ENCODE results near the gene ITPKA.

DNA sequence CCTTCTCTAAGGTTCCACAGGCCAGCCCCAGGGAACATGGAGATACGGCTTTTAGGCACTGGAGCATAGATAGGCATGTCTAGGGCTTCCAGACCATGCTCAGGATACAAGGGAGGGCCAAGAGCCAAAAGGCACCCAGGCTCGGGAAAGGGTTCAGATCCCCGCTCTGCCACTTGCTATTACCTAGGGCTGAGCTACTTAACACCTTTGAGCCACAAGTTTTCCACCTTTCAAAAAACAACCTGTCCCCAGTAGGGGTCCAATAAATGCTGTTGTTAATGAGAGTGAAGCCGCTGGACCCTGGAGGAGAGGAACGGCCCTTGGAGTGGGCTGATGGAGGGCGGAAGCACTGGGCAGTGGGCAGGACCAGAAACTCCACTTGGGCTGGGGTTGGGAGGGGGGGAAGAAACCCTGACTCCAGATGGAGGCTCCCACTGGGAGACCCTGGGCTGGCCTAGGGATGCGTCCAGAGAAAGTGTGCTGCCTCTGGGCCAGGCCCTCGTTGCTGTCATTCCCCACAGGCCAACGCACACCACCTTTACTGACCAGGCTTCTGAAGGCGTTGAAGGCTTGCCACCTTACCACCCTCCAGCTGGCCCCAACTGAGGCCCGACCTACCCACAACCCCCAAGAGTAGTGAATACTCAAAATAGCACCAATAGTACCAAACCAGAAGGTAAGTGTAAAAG, 8.6 kb upstream of the ITPKA start:
- TF ChIP-seq, protein P1, sequence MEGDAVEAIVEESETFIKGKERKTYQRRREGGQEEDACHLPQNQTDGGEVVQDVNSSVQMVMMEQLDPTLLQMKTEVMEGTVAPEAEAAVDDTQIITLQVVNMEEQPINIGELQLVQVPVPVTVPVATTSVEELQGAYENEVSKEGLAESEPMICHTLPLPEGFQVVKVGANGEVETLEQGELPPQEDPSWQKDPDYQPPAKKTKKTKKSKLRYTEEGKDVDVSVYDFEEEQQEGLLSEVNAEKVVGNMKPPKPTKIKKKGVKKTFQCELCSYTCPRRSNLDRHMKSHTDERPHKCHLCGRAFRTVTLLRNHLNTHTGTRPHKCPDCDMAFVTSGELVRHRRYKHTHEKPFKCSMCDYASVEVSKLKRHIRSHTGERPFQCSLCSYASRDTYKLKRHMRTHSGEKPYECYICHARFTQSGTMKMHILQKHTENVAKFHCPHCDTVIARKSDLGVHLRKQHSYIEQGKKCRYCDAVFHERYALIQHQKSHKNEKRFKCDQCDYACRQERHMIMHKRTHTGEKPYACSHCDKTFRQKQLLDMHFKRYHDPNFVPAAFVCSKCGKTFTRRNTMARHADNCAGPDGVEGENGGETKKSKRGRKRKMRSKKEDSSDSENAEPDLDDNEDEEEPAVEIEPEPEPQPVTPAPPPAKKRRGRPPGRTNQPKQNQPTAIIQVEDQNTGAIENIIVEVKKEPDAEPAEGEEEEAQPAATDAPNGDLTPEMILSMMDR (IDR thresholded peaks at IDR 0.05 in 4 of 5, conservative IDR thresholded peaks at IDR 0.05 in 1 of 5), result no peak
- no peak for TF ChIP-seq POLR2A (IDR thresholded peaks at IDR 0.05)
